Measurements from ENCODE around the gene SCUBE3.

SCUBE3 gene

DNA sequence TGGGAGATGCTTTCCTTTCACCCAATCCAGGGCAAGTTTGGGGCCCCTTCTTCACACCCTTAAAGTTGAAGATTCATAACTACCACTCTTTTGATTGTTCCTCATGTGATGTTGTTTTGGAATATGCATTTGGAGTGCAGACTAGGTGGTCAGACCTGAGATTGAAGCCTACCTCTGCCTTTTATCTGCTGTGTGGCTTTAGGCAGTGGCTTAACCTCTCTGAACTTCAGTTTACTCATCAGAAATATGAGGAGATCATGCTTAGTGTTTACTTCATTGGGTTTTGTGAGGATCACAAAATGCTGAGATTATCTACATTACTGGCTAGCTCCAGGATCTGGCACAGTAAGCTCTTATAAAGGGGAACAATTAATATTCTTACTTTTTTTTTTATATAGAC is 46.3 kb upstream of the SCUBE3 start:
- TF ChIP-seq, protein P1, sequence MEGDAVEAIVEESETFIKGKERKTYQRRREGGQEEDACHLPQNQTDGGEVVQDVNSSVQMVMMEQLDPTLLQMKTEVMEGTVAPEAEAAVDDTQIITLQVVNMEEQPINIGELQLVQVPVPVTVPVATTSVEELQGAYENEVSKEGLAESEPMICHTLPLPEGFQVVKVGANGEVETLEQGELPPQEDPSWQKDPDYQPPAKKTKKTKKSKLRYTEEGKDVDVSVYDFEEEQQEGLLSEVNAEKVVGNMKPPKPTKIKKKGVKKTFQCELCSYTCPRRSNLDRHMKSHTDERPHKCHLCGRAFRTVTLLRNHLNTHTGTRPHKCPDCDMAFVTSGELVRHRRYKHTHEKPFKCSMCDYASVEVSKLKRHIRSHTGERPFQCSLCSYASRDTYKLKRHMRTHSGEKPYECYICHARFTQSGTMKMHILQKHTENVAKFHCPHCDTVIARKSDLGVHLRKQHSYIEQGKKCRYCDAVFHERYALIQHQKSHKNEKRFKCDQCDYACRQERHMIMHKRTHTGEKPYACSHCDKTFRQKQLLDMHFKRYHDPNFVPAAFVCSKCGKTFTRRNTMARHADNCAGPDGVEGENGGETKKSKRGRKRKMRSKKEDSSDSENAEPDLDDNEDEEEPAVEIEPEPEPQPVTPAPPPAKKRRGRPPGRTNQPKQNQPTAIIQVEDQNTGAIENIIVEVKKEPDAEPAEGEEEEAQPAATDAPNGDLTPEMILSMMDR (IDR thresholded peaks at IDR 0.05; ENCODE audit: low read depth, low read length): no peak
- H3K4me3 ChIP-seq (ENCODE audit: low read depth, low read length): no peak overlapping the region
- in situ Hi-C loops (cut with HindIII; ENCODE audit: low sequenced_read_pairs): no loop called here
- DNase-seq (ENCODE audit: low read depth, low spot score): no peak

DNA sequence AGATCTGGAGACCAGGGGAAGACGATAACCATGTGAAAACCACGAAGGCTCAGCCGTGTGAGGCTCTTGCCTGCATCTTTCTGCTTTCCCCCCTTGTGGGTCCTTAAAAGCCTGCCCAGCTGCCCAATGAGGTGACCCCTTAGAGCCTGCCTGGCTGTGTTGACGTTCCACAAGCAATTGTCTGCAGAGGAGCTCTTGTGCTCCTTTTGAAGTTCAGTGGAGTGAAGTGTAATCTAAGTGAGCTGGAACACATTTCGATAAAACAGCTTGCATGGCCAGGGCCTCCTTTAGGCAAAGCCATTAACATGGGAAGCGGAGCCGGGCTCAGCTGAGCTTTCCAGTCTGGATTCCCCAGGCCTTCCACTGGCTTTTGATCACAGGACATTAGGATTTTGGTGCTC is 45.3 kb upstream of the SCUBE3 start:
- no peak for DNase-seq (ENCODE audit: low read depth, low spot score)
- no peak overlapping the region for H3K4me3 ChIP-seq (ENCODE audit: low read depth, low read length)
- in situ Hi-C loops (cut with HindIII; ENCODE audit: low sequenced_read_pairs): no loop called here
- TF ChIP-seq, protein P1 (IDR thresholded peaks at IDR 0.05; ENCODE audit: low read depth, low read length): no peak

DNA sequence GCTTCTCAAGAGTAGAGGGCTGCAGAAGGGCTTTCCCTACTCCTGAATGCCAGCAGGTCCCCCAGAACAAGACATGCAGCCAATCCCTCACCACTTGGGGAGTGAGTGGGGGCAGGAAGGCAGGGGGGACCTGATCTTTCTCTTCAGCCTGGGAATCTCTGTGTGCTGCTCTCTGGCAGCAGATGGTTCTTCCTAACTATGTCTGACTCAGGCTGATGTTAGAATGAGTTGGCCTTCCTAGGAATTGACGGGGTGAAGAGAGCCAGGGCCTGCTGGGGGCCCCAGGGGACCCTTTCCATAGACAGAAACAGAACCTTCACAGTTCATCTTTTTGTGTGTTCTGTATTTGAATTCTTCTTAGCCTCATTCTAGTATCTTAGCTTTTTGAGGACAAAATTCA is 43.6 kb upstream of the SCUBE3 start:
- H3K4me3 ChIP-seq (ENCODE audit: low read depth, low read length): no peak overlapping the region
- DNase-seq (ENCODE audit: low read depth, low spot score): peak; percentile 52
- TF ChIP-seq, protein P1 (IDR thresholded peaks at IDR 0.05; ENCODE audit: low read depth, low read length): no peak
- in situ Hi-C loops (cut with HindIII; ENCODE audit: low sequenced_read_pairs): no loop called here

DNA sequence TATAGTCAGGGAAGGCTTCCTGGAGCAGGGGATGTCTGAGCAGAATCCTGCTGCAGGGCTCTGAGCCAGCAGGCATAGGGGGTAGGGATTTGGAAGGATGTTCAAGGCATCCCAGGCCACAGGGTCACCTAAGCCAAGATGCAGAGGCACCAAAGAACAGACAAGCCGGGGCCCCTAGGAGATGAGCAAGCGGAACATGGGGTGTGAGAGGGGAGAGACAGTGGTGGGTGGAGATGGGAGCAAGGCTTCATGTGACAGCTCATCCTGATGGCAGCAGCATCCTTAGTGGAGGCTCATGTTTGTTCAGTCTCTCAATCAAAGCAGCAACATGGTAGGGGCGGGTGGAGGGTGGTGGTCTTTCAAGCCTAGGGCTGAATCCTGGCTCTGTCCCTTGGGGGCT is 42.9 kb upstream of the SCUBE3 start:
- TF ChIP-seq, protein P1 (IDR thresholded peaks at IDR 0.05; ENCODE audit: low read depth, low read length): no peak
- in situ Hi-C loops (cut with HindIII; ENCODE audit: low sequenced_read_pairs): no loop called here
- DNase-seq (ENCODE audit: low read depth, low spot score): no peak
- no peak overlapping the region for H3K4me3 ChIP-seq (ENCODE audit: low read depth, low read length)

DNA sequence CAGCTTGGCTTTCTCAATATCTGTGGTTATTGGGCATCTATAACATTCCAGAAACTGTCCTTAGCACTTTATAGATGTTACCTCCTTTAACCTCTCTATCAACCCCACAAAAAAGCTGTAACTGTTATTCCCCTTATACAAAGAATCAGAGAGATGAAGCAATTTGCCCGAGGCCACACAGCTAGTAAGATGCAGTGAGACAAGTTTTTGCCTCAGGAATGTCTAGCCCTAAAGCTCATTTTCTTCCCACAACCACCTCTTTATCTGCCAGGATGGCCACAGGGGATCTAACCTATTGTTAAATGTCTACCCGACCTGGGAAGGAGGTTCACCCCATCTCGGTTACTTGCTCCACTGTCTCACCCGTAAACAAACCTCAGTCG is 40.7 kb upstream of the SCUBE3 start:
- TF ChIP-seq, protein P1 (IDR thresholded peaks at IDR 0.05; ENCODE audit: low read depth, low read length): no peak
- no peak for DNase-seq (ENCODE audit: low read depth, low spot score)
- in situ Hi-C loops (cut with HindIII; ENCODE audit: low sequenced_read_pairs): no loop called here
- no peak overlapping the region for H3K4me3 ChIP-seq (ENCODE audit: low read depth, low read length)

DNA sequence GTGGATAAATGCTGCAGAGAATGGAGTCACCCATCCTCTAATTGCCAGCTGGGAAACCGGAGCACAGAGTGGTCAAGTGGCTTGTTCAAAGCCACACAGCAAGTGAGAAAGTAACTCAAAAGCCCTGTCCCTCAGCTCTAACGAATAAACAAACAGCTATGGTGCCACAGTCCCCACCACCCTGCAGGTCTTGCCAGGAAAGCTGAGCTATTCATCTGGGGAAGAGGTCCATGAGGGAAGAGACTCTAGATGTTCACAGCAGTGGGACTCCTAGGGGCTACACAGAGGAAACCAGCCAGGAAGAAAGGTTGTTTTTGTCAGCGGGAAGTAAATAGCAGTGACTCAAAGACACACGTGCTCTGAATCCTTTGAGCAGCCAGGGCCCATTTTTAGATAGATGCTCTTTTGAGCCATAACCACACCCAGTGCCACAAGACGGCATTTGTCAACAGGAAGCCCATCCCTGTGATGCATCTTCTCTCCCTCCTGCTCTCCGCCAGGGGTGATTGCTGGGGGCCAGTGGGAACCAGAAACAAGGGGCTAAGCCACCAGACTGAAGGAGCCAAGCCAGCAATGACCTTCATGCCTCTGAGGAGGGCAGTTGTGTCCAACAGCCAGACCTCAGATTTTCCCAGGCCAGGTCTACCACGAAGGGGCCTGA is 40.2 kb upstream of the SCUBE3 start:
- in situ Hi-C loops (cut with HindIII; ENCODE audit: low sequenced_read_pairs): no loop called here
- H3K4me3 ChIP-seq (ENCODE audit: low read depth, low read length): no peak overlapping the region
- TF ChIP-seq, protein P1 (IDR thresholded peaks at IDR 0.05; ENCODE audit: low read depth, low read length): no peak
- no peak for DNase-seq (ENCODE audit: low read depth, low spot score)

DNA sequence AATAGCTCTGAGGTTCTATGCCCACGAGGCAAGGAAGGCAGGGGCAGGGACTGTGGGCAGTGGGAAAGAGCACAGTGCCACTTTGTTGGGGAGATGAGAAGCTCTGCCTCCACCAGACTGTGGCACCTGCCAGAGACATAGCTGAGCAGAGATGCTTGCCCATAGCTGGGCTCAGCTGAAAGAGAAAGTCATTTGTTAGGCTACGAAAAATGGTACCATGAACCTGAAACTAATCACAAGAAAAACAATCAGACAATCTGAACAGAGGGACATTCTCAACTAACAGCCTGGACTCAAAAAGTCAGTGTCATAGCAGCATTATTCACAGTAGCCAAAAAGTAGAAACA is 39.7 kb upstream of the SCUBE3 start:
- TF ChIP-seq, protein P1 (IDR thresholded peaks at IDR 0.05; ENCODE audit: low read depth, low read length): no peak
- in situ Hi-C loops (cut with HindIII; ENCODE audit: low sequenced_read_pairs): no loop called here
- no peak for DNase-seq (ENCODE audit: low read depth, low spot score)
- H3K4me3 ChIP-seq (ENCODE audit: low read depth, low read length): no peak overlapping the region
